HL-60/S4 treated with retinoic acid at 250 ng/mL for 4 days and 3 days (cell line): ENCODE results near the gene ATOH8.

Source experiments
- in situ Hi-C: fragments of 300-500 bp; cut with MboI; formaldehyde crosslinking; loops from 2 replicates; pipeline ENCODE4 v1.7.0; 2022; ENCODE audit warnings: low sequenced_read_pairs

Gene ATOH8

GRCh38 chr2:85813982-85814801, 60.4 kb downstream of the ATOH8 start:
- in situ Hi-C loops = loop anchor here (5.0 to 25.0 kb wide), 3 partner anchors 72 to 402 kb away; partner anchors contain the start of genes CAPG and SH2D6

- in situ Hi-C loops = loop anchor here (5.0 to 25.0 kb wide), 3 partner anchors 73 to 403 kb away; partner anchors contain the start of genes CAPG and SH2D6
These were observed 61.2 kb downstream of the ATOH8 start for GRCh38 chr2:85814802-85815550.

GRCh38 chr2:85819811-85820510, 66.2 kb downstream of the ATOH8 start:
- in situ Hi-C loops = loop anchor here (10.0 to 25.0 kb wide), 2 partner anchors 185 to 408 kb away; partner anchors contain the start of genes CAPG and SH2D6

DNA sequence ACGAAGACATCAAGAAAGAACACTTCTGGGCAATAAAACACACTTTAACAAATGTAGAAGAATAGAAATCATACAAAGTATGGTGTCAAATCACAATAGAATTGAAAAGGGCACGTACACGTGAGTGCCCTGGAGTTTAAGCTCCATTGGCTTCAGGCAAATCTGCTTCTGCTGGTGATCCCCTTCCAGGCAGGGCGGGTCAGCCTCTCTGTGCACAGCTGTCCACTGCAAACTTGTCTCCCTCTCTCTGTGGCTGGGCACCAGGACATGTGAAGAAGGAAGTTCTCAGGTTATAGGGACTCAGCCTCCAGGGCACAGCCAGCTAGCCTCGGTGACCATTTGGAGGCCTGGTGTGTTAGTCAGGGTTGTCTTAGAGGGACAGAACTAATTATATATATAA, 69.0 kb downstream of the ATOH8 start:
- in situ Hi-C loops = loop anchor here (25.0 kb wide), 1 partner anchor 410 kb away; the partner anchor contains the start of genes CAPG and SH2D6

- in situ Hi-C loops = loop anchor here (25.0 kb wide), 1 partner anchor 412 kb away; the partner anchor contains the start of genes CAPG and SH2D6
These were observed 70.2 kb downstream of the ATOH8 start for GRCh38 chr2:85823951-85824350.

DNA sequence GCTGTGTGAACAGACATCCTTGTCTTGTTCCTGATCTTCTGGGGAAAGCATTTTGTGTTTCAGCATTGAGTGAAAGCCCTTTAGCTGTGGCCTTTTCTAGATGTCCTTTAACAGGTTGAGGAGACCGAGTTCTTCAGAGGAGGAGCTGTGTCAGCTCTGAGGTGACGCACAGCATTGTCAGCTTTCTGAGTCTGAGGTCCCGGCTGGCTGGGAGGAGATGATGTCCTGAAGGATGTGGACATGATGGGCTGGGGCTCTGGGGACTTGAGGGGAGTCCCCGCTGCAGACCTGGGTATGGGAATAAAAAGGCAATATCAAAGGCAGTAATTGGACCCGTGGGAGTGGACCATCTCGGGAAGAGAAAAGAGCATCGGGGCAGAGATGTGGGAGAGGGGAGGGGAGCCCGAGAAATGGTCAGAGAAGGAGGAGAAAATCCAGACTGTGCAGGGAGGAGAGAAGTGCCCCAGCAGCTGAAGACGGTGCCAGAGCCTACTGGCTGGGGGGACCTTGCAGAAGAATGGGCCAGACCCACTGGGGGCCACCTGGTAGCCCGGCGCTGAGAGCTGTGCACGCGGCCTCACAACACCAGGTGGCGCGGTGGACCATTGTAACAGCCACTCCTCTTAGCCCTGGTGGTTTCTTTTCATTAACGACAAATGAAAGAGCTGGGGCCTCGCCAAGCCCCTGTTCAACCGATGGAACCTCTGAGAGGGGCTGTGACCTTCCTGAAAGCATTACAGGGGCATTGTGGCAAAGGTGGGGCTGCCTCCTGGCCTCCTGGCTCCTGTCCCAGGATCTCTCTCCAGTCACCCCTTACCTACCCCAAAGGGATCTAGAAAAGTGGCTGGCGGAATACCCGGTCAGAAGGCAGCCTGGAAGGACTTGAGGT, 73.4 kb downstream of the ATOH8 start:
- in situ Hi-C loops = loop anchor here (5.0 kb wide), 1 partner anchor 255 kb away; no protein-coding TSS in a partner anchor

DNA sequence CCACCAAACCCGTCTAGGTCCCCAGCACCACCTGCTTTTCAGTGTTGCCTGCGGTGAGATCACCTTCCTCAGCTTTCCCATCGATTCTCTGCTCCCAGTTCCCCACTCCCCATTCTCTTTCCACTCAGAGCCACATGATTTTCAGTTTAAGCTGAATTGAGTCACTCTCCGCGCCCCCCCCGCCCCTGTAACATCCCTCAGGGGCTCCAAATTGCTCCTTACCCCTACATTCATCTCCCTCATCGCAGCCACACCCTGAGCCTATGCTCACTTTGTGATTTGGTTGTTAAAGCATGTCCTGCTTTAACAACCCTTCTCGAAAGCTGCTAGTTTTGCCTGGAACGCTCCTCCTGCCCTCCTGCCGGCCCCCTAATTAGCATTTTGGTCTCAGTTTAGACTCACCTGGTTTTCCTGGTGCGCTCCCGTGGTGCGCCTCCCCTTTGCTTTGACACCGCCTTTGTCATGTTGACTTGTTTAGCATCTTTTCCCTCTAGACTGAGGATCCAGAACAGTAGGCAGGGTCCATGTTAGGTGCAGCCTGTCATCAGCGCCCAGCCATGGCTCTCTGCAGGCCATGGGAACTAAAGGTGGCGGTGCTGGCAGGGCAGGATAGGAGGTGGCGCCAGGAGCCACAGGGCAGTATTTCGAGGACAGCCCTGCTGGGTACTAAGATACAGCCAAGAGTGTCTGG, 74.2 kb downstream of the ATOH8 start:
- in situ Hi-C loops = loop anchor here (5.0 kb wide), 1 partner anchor 254 kb away; no protein-coding TSS in a partner anchor

- in situ Hi-C loops = loop anchor here (5.0 kb wide), 1 partner anchor 254 kb away; no protein-coding TSS in a partner anchor
These were observed 74.9 kb downstream of the ATOH8 start for GRCh38 chr2:85828725-85829124.

DNA sequence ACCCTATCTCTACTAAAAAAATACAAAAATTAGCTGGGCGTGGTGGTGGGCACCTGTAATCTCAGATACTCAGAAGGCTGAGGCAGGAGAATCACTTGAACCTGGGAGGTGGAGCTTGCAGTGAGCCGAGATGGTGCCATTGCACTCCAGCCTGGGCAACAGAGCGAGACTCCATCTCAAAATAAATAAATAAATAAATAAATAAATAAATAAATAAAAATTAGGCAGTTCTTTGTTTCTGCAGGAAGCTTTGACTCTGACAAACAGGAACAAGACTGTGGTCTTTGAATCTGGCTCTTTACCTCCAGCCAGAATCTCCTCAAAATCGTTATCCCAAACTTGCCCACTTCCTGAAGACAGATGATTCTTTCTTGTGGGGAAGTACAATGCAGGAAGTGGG, 75.6 kb downstream of the ATOH8 start:
- in situ Hi-C loops = loop anchor here (5.0 kb wide), 1 partner anchor 253 kb away; no protein-coding TSS in a partner anchor

GRCh38 chr2:85830645-85831044, 76.9 kb downstream of the ATOH8 start:
- in situ Hi-C loops = no loop called here

GRCh38 chr2:85831735-85832134, 77.9 kb downstream of the ATOH8 start:
- in situ Hi-C loops = no loop called here

GRCh38 chr2:85834466-85834865, 80.7 kb downstream of the ATOH8 start:
- in situ Hi-C loops = no loop called here
